ENCODE data around the gene SFTPA1.
"Not testable (repeated sequence)": the region's sequence is repeated elsewhere in the genome, so short reads cannot be mapped to it uniquely, and the experiment has no call there.

Gene SFTPA1

DNA sequence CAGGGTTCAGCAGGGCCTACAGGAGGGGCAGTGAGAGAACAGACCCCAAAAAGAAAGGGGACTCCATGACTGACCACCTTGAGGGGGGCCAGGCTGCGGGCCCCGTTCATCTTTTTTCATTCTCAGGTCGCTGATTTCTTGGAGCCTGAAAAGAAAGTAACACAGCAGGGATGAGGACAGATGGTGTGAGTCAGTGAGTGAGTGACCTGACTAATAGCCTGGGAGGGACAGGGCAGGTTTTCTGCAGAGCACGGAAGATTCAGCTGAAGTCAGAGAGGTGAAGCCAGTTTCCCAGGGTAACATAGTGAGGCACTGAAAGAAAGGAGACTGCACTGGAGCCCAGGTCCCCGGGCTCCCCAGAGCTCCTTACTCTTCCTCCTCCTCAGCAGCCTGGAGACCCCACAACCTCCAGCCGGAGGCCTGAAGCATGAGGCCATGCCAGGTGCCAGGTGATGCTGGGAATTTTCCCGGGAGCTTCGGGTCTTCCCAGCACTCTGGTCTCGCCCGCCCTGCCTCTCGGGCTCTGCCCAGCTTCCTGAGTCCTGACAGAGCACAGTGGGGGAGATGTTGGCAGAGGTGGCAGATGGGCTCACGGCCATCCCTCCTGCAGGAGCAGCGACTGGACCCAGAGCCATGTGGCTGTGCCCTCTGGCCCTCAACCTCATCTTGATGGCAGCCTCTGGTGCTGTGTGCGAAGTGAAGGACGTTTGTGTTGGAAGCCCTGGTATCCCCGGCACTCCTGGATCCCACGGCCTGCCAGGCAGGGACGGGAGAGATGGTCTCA lies 646 bp downstream of the SFTPA1 start:
- not testable (repeated sequence) for DNase-seq

DNA sequence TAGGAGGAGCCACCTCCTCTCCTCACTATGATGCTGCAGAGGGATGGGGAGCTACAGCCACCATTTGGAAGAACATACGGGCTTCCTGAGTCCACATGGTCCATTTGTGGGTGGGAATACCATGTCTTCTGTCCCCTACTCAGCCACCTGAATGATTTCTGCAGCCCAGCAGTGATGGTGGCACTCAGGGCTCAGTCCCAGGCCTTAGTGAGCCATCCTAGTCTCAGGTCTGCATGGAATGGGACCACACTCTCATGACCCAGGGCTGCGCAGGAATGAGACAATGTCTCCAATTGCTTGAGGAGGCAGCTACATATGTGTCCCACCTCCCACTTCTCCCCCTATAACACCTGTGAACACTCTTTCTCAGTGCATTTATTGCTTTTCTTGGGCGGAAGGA lies 4.8 kb downstream of the SFTPA1 start:
- DNase-seq = no peak

DNA sequence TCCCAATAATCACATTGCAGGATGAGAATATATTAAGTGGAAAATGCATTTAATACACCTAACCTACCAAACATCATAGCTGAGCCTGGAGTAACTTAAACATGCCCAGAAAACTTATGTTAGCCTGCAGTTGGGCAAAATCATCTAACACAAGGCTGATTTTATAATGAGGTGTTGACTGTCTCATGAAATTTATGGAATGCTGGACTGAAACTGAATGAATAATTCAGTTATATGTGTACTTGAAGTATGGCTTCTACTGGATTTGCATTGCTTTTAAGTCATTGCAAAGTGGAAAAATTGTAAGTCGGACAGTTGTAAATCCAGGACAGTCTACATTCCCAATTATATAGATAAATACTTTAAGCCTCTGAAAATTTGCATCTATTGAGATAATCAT lies 5.4 kb downstream of the SFTPA1 start:
- DNase-seq = no peak

DNA sequence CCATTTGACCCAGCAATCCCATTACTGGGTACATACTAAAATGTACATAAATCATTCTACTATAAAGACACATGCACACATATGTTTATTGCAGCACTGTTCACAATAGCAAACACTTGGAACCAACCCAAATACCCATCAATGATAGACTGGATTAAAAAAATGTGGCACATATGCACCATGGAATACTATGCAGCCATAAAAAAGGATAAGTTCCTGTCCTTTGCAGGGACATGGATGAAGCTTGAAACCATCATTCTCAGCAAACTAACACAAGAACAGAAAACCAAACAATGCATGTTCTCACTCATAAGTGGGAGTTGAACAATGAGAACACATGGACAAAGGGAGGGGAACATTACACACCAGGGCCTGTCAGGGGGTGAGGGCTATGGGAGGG lies 12.9 kb downstream of the SFTPA1 start:
- not testable (repeated sequence) for DNase-seq

DNA sequence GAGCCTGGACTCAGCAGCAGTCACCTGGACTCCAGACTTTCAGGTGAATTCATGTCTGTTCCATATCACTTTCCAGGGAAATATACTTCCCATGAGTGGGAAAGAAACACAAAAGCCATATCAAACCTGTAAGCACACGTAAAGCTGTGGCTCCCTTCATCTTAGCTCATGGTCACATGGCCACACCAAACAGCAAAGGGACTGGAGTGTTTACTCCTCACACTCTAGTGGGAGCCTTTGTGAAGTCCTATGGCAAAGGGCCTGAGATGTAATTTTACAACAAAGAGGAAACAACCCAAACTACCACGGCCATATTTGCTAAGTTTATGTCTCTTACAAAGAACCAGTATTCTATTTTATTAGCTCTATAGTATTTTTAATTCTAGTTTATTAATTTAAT lies 16.3 kb downstream of the SFTPA1 start:
- no peak for DNase-seq

DNA sequence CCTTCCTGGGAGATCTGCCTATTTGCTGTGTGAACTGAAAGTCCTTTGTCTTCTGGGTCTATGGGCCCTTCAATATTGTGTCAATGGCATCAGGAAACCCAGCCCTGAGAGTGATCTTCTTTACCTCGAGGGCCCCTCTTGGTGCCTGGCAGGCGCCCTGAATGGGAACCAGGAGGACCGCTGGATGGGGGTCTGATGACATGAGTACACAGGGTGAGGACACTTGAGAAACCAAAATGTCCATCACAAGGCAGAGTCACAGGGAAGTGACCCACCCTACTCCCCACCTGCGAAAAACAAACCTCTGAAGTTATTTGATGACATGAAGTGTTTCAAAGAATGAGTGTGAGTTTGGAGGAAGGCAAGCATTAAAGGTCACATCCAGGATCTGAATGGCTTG lies 17.3 kb downstream of the SFTPA1 start:
- DNase-seq = no peak

DNA sequence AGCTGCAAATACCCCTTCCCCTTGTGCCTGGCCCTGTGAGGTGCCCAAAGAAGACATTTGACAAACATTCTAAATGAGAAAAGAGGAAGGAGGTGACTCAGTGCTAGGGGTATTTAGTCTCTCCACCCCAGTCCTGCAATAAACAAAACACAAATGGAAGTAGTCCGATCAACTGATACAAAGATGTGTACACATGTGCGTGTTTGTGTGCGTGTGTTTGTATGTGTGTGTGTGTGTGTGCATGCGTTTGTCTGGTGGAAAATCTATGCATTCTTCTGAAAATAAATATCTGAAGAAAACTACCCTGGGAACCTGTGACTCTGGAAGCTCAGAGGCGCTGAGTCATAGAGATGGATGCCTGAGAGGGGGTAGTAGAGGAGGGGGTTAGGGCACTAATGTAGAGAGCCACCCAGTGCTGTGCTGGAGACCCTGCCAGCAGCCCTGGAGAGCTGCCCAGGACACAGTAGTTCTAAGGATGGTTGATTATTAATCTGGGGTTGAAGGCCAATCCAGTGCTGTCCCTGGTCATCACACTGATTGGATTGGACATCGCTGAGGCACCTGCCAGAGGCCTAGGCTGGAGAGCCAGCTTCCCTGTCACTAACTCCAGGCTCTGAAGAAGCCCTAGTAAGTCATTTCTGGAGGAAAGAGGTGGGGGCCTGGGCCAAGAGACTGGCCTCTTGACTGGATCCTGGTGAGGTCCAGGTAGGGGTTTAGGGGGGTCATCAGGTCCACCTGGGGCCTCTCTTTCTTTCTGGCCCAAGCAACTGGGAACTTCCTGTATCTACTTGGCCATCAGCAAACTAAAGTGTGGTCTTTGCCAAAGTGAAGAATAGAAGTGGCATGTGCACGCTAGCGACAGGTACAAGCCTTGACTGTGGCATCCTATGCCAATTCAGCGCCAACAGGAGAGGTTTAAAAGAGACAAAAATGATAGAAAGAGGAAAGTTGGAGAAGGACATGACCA lies 18.5 kb downstream of the SFTPA1 start:
- no peak for DNase-seq

DNA sequence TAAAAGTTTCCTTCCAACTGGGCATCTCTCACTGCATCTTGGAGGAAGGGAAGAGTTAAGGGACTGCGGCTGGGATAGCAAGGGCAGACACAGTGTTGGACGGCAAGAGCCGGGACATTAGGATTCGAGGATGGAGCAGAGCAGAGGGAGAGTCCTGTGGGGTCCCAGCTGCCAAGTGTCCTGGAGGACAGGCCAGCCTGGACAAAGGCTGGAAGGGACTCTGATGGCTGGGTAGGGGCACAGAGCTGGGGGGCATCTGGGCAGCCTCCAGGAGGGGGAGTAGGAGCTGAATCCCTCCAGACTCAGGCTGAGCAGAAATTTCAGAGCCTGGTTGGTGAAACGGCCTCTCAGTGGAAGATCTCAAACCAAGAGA lies 19.2 kb downstream of the SFTPA1 start:
- DNase-seq = no peak

DNA sequence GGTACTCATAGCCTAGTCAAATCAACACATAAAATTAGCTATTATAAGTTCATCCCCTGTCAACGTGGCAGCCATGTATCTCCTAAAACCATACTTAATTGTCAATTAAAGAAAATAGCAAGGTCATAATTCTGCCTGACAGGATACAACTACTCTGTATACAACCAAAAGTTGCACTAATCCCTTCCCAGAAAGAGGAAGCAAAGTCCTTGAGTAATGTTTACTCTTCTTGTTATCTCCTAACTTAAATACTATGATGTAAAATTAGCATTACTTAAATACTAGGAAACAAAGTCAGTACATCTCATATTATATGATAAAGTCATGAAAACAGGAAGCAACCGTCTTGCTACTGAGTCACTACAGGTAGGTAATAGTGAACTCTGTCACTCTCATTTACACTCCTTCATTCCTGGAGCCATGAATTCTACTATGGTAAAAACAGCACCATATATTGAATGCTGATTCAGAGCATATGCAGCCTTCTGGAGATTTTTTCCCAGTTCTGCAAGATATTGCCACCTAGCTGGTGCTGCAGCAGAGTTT lies 26.0 kb downstream of the SFTPA1 start:
- DNase-seq = not testable (repeated sequence)

DNA sequence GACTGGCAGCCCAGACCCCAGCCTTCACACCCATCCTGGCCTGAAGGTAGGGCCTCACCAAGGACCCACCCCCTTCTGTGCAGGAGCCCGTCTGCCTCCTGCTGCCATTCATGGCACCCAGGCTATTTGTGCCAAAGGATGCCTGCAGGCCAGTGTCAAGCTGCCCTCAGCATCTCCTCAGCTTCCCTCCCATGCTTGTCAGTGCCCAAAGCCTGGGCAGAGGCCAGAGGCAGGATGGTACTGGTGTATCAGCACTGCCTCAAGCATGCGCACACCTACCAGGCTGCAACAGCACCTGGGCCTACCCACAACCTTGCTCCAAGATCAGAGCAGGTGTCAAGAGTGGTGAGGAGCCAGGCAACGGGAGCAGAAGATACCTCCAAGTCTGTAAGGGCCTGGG lies 27.6 kb downstream of the SFTPA1 start:
- DNase-seq = no peak

DNA sequence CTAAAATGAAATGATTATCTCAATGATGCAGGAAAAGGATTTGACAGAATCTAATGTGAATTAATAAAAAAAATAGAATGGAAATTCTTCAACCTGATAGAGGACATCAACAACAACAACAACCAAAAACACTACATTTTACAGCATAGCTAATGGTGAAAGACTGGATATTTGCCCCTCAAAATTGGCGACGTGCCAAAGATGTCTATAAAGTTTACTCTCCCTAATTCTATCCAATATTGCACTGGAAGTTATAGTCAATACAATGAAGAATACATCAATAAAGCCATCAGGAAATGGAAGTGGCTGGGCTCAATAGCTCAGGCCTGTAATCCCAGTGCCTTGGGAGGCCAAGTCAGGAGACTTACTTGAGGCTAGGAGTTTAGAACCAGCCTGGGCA lies 42.0 kb downstream of the SFTPA1 start:
- not testable (repeated sequence) for DNase-seq

DNA sequence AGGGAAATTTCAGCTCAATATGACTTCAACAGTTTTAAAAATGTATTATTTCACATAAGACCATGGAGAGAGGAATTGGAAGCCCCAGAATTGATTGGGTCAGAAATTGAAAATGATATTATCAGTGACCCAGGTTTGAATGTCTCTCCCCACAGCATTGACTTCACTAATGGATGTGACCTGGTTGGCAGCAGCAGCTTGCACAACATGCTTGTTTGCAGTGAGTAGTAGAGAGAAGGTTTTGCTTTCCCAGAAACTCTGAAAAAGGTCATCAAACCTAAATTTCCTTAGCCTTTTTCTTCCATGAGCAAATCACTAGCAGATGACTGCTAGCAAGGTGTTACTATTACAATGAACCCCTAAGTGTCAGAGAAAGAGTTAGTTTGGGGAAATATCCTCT lies 52.5 kb downstream of the SFTPA1 start:
- DNase-seq = not testable (repeated sequence)

DNA sequence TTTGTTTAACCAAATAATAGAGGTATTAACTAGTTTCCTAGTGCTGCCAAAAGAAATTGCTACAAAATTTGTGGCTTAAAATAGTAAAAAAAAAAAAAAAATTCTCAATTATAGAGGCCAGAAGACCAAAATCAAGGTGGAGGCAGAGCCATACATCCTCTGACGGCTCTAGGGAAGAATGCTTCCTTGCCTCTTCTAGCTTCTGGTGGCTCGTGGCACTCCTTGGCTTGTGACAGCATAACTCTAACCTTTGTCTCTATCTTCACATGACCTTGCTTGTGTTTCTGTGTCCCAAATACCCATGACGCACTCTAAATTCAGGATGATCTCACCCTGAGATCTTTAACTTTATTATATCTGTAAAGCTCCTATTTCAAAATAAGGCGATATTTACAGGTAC lies 53.9 kb downstream of the SFTPA1 start:
- DNase-seq = not testable (repeated sequence)
